ENCODE data around the gene ZBP1.

ZBP1 gene

GRCh38 chr20:57568960-57569359 lies 51.3 kb downstream of the ZBP1 start:
- DNase-seq, result no peak

GRCh38 chr20:57568088-57568896 lies 51.9 kb downstream of the ZBP1 start:
- peak in 1 of 3 experiments; percentile 35 for DNase-seq

- no peak for DNase-seq
Observed at GRCh38 chr20:57567471-57568079, 52.7 kb downstream of the ZBP1 start.

- DNase-seq, result no peak
Observed at GRCh38 chr20:57566803-57567459, 53.3 kb downstream of the ZBP1 start.

- no peak for DNase-seq
Observed at GRCh38 chr20:57566399-57566798, 53.8 kb downstream of the ZBP1 start.

GRCh38 chr20:57564951-57565642 lies 55.1 kb downstream of the ZBP1 start:
- no peak for DNase-seq

- no peak for DNase-seq
Observed at GRCh38 chr20:57564180-57564802, 55.9 kb downstream of the ZBP1 start.

GRCh38 chr20:57563522-57563921 lies 56.7 kb downstream of the ZBP1 start:
- no peak for DNase-seq

GRCh38 chr20:57562541-57563465 lies 57.4 kb downstream of the ZBP1 start:
- no peak for DNase-seq

GRCh38 chr20:57561356-57562279 lies 58.6 kb downstream of the ZBP1 start:
- no peak for DNase-seq

GRCh38 chr20:57560554-57561355 lies 59.5 kb downstream of the ZBP1 start, which contains the start of gene PCK1:
TSS of gene PCK1 (plus strand) at chr20:57561110. CDS start at chr20:57561412, 302 bp downstream.
- peak in 2 of 3 experiments; percentile 29 to 51 for DNase-seq

GRCh38 chr20:57559658-57560553 lies 60.3 kb downstream of the ZBP1 start:
- no peak for DNase-seq

- no peak for DNase-seq
Observed at GRCh38 chr20:57559289-57559634, 61.0 kb downstream of the ZBP1 start.

- no peak for DNase-seq
Observed at GRCh38 chr20:57558614-57559288, 61.5 kb downstream of the ZBP1 start.

- DNase-seq, result no peak
Observed at GRCh38 chr20:57557926-57558613, 62.2 kb downstream of the ZBP1 start.

- DNase-seq, result no peak
Observed at GRCh38 chr20:57556980-57557274, 63.3 kb downstream of the ZBP1 start.

GRCh38 chr20:57555457-57556184 lies 64.6 kb downstream of the ZBP1 start:
- DNase-seq, result peak in 1 of 3 experiments; percentile 38
